Upper lobe of left lung (tissue), 6 donors: ENCODE data around the gene NFIX. TPM values are rescaled to one million over a fixed set of nuclear protein-coding genes. Genes with fewer than 3 reads are reported as not detected.

Experiments
- ATAC-seq, 2 donors: fragments of 200-7000 bp; cut with Tn5 transposase; one replicate each; pipeline ENCODE4 v1.9.1; 2022; ENCODE audit warnings: mild to moderate bottlenecking in 2 of 2, moderate library complexity in 2 of 2; ENCODE audit not compliant: low FRiP score in 2 of 2
- DNase-seq, 2 donors: peaks; one replicate each; pipeline ENCODE4 v3.0.0-alpha.2; 2019 to 2020
- H3K27ac ChIP-seq, 4 donors: fragments of 200-600 bp; sonication (generic); one replicate each; pipeline ENCODE4 v1.5.1; 2016 to 2019
- H3K27me3 ChIP-seq, 4 donors: fragments of 200-600 bp; sonication (generic); one replicate each; pipeline ENCODE4 v1.5.1; 2017 to 2019
- H3K36me3 ChIP-seq, 4 donors: fragments of 200-600 bp; sonication (generic); one replicate each; pipeline ENCODE4 v1.5.1; 2016 to 2019
- H3K4me1 ChIP-seq, 4 donors: fragments of 200-600 bp; sonication (generic); one replicate each; pipeline ENCODE4 v1.5.1; 2018 to 2019
- H3K4me3 ChIP-seq, 4 donors: fragments of 200-600 bp; sonication (generic); one replicate each; pipeline ENCODE4 v1.5.1; 2017 to 2019; ENCODE audit warnings: mild to moderate bottlenecking in 2 of 4, moderate library complexity in 1 of 4
- H3K9me3 ChIP-seq, 4 donors: fragments of 200-600 bp; sonication (generic); one replicate each; pipeline ENCODE4 v1.5.1; 2018 to 2019
- CTCF ChIP-seq, 6 experiments: fragments of 450-650 bp in 4 of 6; fragments of 200-600 bp in 2 of 6; sonication (generic) in 2 of 6; IDR thresholded peaks; one replicate each; pipeline ENCODE4 v1.5.1; 2016 to 2019; ENCODE audit warnings: antibody characterized with exemption in 6 of 6
- EP300 ChIP-seq, 4 donors: sonication (generic); formaldehyde crosslinking; IDR thresholded peaks; one replicate each; pipeline ENCODE4 v1.5.1; 2017; ENCODE audit warnings: antibody characterized with exemption in 4 of 4, control low read depth in 2 of 4
- POLR2A ChIP-seq, 4 donors: fragments of 450-650 bp; IDR thresholded peaks; one replicate each; pipeline ENCODE4 v1.5.1; 2016 to 2017; ENCODE audit warnings: antibody characterized with exemption in 4 of 4, mild to moderate bottlenecking in 2 of 4
- POLR2AphosphoS5 ChIP-seq, 2 donors: sonication (generic); formaldehyde crosslinking; IDR thresholded peaks; one replicate each; pipeline ENCODE4 v1.5.1; 2017; ENCODE audit warnings: antibody characterized with exemption in 2 of 2
- WGBS, 2 donors: methylation state at CpG; one replicate each; pipeline ENCODE4 v1.1.5; 2017 to 2018; 5-methylcytosine and 5-hydroxymethylcytosine counted together
- total RNA-seq, 6 donors: library from RNA; depleted of rRNA in 4 of 6; stranded (reverse); fragments of >200 nt in 4 of 6; gene quantifications; one replicate each; pipeline versions ENCODE4 v1.1.0 to v1.2.1, GENCODE V29; 2016 to 2021
- donor health status: DM: no; HTN: no; CAD: no; lungs with moderate emphysema.
- donor health status: DM: no; HTN: yes; CAD: no; lungs with severe emphysema.

The NFIX gene
- total RNA-seq, 6 donors from 2014 or later, result 64.0 to 188 (median 107) TPM

GRCh38 chr19:13012390-13012689 lies 17.1 kb downstream of the NFIX start:
- WGBS, 2 donors, result 49 to 91% methylated on average over 9 to 16 of the region's 23 CpGs

GRCh38 chr19:13012690-13013608 lies 17.7 kb downstream of the NFIX start:
- Histone ChIP-seq H3K9me3 (no peaks in the 10 kb centered on the region), H3K27ac (peak overlapping the region; percentile 72 to 89 (median 85)), H3K27me3 (peaks cover 0 to 23% (median 6%) of the 10 kb centered on the region in 4 donors), H3K4me3 (peak overlapping the region in 3 of 4 donors; percentile 18 to 43 (median 34)), H3K36me3 (peaks cover 0 to 3% (median 0%) of the 10 kb centered on the region in 4 donors), H3K4me1 (peaks cover 67 to 100% (median 86%) of the 10 kb centered on the region in 4 donors)
- peak; percentile 67 to 84 for DNase-seq
- TF ChIP-seq EP300 (IDR thresholded peaks at IDR 0.05), result no peak
- TF ChIP-seq POLR2AphosphoS5 (IDR thresholded peaks at IDR 0.05), result peak in 1 of 2 donors; percentile 23
- TF ChIP-seq CTCF (IDR thresholded peaks at IDR 0.05), result no peak
- TF ChIP-seq POLR2A (IDR thresholded peaks at IDR 0.05), result no peak
- 28 to 47% methylated on average over 41 to 52 of the region's 52 CpGs for WGBS, 2 donors
- peak in 1 of 2 donors; percentile 79 for ATAC-seq

More at GRCh38 chr19:13012390-13012689, 17.1 kb downstream of the NFIX start:
- Histone ChIP-seq H3K4me1 (peaks cover 66 to 100% (median 85%) of the 10 kb centered on the region in 4 donors), H3K36me3 (peaks cover 0 to 3% (median 0%) of the 10 kb centered on the region in 4 donors), H3K27me3 (peaks cover 0 to 23% (median 6%) of the 10 kb centered on the region in 4 donors), H3K9me3 (no peaks in the 10 kb centered on the region), H3K4me3 (peak overlapping the region in 3 of 4 donors; percentile 18 to 43 (median 34)), H3K27ac (peak overlapping the region; percentile 72 to 89 (median 85))
- TF ChIP-seq CTCF (IDR thresholded peaks at IDR 0.05) (no peak), POLR2A (IDR thresholded peaks at IDR 0.05) (no peak), POLR2AphosphoS5 (IDR thresholded peaks at IDR 0.05) (no peak), EP300 (IDR thresholded peaks at IDR 0.05) (no peak)
- no peak for ATAC-seq
- no peak for DNase-seq

DNA sequence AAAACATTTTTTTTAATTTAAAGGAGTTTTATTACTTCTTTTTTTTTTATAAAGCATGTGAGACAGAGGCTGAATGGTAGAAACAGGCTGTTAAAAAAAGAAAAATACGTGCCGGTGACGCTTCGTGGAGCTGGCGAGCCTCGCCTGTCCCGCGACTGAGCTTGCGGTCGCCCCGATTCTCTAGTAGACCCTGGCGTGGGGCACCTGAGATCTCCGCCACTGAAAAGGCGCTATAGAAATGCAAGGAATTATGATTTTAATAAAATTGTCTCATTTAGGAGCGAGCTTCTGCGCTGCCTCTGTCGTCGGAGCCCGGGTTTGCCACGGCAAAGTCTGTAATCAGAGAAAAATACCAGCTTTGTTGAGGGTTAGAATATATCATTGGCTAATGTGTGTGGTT lies 18.4 kb downstream of the NFIX start:
- Histone ChIP-seq H3K4me1 (peaks cover 67 to 100% (median 85%) of the 10 kb centered on the region in 4 donors), H3K27me3 (peaks cover 0 to 23% (median 6%) of the 10 kb centered on the region in 4 donors), H3K36me3 (peaks cover 0 to 3% (median 0%) of the 10 kb centered on the region in 4 donors), H3K9me3 (no peaks in the 10 kb centered on the region), H3K27ac (peak overlapping the region; percentile 72 to 89 (median 85)), H3K4me3 (peak overlapping the region in 3 of 4 donors; percentile 15 to 43 (median 34))
- TF ChIP-seq CTCF (IDR thresholded peaks at IDR 0.05), result no peak
- TF ChIP-seq POLR2A (IDR thresholded peaks at IDR 0.05), result no peak
- no peak for TF ChIP-seq EP300 (IDR thresholded peaks at IDR 0.05)
- no peak for TF ChIP-seq POLR2AphosphoS5 (IDR thresholded peaks at IDR 0.05)
- DNase-seq (no peak), ATAC-seq (no peak)
- WGBS, 2 donors, result 26 to 47% methylated on average over 20 of the region's 20 CpGs

- ATAC-seq (no peak), DNase-seq (peak; percentile 67 to 83)
- H3K4me1 ChIP-seq, result peaks cover 67 to 100% (median 83%) of the 10 kb centered on the region in 4 donors
- WGBS, 2 donors, result 31 to 55% methylated on average over 23 to 35 of the region's 35 CpGs
- H3K27me3 ChIP-seq, result peaks cover 0 to 23% (median 6%) of the 10 kb centered on the region in 4 donors
- H3K36me3 ChIP-seq, result no peaks in the 10 kb centered on the region
- H3K4me3 ChIP-seq, result peak overlapping the region in 3 of 4 donors; percentile 15 to 43 (median 34)
- TF ChIP-seq POLR2AphosphoS5 (IDR thresholded peaks at IDR 0.05) (no peak), POLR2A (IDR thresholded peaks at IDR 0.05) (no peak), CTCF (IDR thresholded peaks at IDR 0.05) (no peak), EP300 (IDR thresholded peaks at IDR 0.05) (no peak)
- peak overlapping the region; percentile 72 to 89 (median 85) for H3K27ac ChIP-seq
- H3K9me3 ChIP-seq, result no peaks in the 10 kb centered on the region
These were observed 19.0 kb downstream of the NFIX start for GRCh38 chr19:13014101-13014920.
